NCI-H774 (cell line): ENCODE measurements around the gene MTA1.
A peak's percentile ranks its signal among the peaks of the same experiment; 100 is the strongest.

Experiments used
- DNase-seq: peaks from one replicate; lab custom pipeline; 2025; lab: John Stamatoyannopoulos, UW

Gene MTA1

DNA sequence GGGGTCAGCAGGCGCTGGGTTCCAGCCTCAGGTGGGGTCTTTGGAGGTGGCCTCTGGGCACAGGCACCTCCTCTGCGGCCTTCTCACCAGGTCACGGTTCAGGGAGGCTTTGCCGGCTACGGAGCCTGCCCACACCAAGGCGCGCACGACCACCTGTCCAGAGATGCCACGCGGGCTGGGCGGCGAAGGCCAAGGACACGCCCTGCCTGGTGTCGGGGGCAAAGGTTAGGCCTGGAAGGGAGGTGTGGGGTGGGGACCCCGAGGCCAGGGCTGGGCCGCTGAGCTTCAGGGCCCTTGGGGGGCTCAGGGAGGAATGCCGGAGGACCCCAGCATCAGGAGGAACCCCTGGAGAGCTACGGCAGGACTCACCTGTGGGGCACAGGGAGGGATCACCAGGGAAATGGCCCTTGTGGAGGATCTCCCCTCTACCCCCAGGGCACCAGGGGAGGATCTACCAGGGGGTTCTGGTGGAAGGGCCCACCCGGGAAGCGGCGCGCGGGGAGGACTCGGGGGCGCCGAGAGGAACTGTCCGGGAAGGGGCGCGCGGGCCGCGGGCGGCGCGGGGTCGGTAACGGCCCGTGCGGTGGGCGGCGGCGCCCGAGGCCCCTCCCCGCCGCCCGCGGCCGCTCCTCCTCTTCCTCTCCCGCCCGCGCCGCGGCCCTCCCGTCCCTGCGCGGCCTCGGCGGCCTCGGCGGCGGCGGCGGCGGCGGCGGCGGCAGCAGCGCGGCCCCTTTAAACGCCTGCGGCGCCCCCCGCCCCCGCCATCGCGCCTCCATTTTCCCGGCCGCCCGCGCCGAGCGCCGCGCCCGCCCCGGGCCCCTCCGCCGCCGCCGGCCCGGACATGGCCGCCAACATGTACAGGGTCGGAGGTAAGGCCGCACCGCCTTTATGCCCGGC, at the start of gene MTA1:
Gene MTA1, plus strand, starts transcription at position 633 of the 897 bp plus-strand sequence. Its CDS starts 209 bp downstream, at position 842.
- DNase-seq = peak; percentile 26

DNA sequence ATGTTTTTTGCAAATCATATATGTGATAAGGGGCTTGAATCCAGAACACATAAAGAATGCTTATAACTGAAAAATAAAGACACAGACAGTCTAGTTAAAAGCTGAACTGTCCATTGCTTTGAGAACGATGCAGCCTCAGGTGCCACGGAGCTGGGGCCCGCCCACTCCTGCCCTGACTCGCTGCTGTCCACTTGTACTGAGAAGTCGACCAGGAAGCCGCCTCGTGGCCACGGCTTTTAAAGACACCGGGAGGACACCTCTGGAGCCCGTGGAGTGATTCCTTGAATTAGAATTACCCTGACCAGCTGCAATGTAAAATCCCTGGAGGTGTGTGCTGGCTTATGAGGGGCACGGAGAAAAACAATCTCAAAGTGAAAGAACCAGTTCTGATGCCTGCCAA, 45.2 kb upstream of the MTA1 start:
- no peak for DNase-seq

DNA sequence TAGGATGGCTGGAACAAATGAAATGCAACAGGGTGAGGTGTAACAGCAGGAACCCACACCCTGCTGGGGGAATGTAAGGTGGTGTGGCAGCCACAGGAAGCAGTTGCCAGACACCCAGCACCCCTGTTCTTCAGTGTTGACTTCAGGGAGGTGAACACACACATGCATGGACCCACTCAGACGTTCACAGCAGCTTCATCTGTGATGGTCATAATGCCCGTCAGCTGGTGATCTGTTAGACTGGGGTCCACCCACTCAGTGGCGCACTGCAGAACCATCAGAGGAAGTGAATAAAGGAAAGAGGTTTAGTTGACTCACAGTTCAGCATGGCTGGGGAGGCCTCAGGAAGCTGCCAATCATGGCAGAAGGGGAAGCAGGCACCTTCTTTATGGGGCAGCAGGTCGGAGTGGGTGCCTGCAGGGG, 44.0 kb upstream of the MTA1 start:
- no peak for DNase-seq

DNA sequence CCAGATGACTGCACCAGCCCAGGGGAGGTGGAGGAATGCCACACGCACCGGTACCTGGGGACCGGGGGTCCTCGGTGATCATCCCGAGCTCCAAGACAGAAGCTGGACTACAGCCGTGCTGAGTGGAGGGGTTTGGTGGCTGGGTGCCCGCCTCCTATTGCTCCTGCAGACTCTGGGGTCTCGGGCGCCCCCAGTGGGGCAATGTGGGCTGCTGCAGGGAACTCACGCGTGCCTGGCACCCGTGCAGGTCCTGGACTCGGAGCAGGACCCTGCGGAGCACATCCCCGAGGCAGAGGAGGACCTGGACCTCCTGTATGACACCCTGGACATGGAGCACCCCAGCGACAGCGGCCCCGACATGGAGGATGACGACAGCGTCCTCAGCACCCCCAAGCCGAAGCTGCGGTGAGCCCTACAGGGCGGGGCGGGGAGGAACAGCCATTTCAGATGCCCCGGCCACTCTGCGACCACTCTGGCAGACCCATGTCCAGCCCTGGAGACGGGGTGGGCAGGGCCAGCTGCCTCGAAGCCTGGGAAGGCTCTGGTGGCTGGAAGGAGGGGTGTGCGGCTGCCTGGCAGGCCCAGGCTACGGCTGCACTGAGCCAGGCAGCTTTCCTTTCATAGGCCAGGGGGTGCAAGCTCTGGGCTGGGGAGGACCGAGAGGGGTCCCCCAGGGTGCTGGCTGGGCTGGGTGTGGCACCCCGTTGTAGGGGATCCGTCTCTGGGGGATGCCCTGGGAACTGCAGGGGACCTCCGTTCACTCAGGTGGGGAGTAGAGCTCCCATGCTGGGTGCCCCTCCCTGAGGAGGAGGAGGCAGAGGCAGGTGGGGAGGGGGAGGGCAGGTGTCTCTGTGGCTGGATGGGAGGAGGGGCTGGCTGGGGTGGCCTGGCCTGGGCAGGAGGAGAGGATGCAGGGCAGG, 42.8 kb upstream of the MTA1 start:
- no peak for DNase-seq

DNA sequence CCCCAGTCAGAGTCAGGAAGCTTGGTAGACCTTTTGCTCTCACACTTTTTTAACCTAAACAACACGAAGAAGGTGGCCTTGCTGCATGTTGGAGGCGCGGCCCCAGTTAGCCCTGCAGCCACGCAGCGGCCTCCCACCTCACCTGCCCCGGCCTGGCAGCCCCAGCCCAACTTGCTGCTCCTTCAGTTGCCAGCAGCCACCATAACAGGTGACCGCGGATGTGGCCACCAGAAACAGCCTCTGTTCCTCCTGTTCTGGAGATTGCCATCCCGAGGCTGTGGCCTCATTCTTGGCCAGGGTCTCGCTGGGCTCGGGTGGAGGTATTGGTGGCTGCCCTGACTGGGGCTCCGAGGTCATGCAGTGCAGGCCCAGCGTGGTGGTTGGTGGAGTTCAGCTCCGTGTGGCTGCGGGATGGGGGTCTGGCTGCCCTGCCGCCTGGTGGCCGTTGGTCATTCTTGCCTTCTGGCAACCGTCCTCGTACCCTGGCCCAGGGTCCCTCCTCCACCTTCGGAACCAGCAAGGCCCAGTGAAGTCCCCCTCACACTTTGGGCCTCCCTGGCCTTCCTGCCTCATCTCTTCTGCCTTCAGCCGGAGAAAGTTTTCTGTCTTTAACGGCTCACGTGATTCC, 42.0 kb upstream of the MTA1 start:
- no peak for DNase-seq

DNA sequence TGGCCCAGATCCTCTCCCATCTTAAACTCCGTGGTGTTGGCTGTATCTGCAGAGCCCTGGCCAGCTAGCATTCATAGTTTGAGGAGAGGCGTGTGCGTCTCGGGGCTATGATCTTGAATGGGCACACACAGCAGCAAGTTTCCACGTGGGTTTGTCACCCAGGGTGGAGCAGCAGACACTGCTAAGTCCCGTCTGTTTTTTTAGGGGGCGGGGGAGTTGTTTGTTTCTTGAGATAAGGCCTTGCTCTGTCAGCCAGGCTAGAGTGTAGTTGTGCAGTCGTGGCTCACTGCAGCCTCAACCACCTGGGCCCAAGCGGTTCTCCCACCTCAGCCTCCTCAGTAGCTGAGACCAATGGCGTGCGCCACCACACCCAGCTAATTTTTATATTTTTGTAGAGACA, 41.4 kb upstream of the MTA1 start:
- DNase-seq = no peak

DNA sequence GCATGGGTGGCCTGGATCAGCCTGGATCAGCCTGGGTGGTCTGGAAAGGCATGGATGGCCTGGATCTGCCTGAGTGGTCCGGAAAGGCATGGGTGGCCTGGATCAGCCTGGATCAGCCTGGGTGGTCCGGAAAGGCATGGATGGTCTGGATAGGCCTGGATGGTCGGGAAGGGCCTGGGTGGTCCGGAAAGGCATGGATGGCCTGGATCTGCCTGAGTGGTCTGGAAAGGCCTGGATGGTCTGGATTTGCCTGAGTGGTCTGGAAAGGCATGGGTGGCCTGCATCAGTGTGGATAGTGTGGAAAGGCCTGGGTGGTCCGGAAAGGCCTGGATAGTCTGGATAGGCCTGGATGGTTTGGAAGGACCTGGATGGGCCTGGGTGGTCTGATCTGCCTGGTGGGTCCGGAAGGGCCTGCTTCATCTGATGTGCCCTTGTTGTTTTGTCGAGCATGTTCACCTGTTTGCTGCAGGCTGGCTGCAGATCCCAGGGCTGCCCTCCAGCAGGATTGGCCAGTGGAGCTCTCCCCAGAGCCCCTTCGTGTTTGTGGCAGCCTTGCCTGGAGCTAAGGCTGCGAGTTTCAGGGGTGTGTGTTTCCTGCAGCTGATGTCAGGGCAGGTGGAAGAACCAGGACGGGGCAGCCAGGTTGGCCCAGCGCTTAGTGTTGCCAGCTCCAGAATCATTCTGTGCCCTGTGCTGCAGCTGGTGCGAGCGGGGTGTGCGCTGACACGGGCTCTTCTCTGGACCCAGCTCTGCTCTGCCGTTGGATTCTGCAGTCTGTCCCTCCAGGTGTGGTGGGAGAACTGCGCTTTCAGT, 40.5 kb upstream of the MTA1 start:
- no peak for DNase-seq

DNA sequence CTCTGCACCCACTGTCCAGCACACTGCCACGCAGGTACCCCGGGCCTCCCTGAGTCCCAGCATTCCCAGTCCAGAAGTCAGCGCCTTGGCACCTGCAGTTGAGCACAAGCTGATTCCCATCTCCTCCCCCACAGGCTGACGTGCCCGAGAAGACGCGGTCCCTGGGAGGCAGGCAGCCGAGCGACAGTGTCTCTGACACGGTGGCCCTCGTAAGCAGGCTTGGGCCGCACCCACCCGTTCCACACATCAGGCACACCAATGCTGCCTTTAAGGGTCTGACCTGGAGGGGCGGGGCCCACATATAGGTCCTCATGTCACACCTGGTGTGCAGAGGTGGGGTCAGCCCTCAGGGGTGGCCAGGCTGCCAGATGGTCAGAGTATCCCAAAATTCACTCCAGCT, 39.7 kb upstream of the MTA1 start:
- DNase-seq = no peak

DNA sequence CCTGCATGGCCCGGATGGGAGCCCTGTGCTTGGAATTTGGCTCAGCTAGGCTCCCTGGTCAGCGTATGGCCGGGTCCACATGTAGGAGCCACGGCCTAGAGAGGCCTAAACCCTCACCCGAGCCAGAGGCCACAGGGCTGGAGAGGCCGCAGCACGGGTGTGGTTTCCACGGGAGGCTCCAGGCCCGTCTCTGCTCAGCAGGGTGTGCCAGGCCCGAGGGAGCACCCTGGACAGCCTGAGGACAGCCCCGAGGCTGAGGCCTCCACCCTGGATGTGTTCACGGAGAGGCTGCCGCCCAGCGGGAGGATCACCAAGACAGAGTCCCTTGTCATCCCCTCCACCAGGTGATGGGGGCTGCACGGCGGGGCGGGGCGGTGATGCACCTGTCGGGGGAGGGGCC, 38.9 kb upstream of the MTA1 start:
- no peak for DNase-seq

DNA sequence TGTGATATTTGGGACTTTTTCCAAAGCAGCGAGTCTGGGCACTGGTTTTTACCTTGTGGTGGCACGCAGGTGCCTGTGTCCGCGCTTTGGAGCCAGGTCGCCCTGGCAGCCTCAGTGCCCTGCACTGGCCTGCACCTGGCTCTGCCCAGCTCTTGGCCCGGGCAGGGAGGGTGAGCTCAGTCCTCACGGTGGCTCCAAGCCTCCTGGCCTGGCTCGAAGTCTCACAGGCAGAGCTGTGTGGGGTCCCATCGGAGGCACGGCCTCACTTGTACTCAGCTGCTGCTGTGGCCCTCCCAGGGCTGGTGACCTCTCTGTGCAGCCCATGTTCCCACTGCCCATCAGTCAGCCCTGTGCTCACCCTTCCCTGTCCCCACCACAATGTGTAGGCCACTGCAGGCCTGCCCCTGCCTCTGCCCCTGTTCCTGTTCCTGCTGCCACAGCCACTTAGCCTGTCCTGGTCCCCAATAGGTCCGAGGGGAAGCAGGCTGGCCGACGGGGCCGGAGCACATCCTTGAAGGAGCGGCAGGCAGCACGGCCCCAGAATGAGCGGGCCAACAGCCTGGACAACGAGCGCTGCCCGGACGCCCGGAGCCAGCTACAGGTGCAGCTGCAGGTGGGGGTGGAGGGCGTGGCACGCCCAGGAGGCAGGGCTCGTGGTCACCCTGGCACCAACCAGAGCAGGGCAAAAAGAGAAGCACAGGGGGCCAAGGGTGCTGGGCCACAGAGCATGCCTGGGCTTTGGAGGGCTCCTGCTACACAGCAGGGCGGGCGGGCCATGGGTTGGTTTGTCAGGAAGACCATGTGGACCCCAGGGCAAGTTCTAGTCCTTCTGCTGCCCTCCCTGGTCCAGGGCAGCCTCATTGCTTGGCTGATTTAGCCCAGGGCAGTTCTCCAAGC, 37.9 kb upstream of the MTA1 start:
- DNase-seq = no peak

DNA sequence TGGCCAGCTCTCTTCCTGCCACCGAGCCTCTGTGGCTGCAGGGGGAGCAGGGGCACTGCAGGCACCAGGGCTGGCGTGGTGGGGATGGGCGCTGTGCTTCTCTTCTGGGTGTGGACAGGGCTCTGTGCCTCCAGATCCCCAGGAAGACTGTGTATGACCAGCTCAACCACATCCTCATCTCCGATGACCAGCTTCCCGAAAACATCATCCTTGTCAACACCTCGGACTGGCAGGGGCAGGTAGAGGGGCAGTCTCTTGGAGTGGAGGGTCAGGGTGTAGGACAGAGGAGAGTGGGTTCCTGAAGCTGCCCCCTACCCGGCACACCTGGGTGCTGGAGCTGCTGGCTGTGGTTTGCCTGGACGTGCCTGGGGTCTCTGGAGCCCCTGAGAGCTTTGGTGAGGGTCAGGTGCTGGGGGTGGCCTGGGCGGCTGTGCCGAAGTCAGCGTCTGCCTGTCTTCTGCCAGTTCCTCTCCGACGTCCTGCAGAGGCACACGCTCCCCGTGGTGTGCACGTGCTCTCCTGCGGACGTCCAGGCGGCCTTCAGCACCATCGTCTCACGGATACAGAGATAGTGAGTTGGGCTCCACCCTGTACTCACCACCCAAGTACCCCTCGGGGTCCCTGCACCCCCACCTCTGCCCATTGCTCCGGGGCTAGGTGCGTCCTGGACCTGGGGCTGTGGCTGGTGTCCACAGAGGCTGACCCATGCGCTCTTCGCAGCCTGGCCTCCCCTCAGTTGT, 37.1 kb upstream of the MTA1 start:
- DNase-seq = no peak

DNA sequence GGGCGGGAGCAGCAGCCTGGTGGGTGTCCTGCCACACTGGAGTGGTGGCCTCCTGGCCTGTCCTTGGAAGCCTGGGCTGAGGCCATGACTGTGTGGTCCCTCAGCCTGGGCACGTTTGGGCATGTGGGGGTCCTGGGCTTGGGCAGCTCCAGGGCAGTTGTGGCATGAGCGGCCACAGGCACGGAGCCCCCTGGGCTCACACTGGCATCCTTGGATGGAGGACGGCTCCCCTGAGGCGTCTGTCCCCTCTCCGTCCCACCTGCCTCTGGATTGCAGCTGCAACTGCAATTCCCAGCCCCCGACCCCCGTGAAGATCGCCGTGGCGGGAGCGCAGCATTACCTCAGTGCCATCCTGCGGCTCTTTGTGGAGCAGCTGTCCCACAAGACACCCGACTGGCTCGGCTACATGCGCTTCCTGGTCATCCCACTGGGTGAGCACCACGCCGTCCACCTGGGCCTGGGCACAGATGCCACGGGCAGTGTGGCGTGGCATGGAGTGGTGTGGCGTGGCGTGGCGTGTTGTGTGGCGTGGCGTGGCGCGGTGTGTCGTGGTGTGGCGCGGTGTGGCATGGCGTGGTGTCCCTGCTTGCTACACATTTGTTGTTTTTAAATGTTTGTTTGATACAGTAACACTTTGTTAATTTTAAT, 36.4 kb upstream of the MTA1 start:
- no peak for DNase-seq

DNA sequence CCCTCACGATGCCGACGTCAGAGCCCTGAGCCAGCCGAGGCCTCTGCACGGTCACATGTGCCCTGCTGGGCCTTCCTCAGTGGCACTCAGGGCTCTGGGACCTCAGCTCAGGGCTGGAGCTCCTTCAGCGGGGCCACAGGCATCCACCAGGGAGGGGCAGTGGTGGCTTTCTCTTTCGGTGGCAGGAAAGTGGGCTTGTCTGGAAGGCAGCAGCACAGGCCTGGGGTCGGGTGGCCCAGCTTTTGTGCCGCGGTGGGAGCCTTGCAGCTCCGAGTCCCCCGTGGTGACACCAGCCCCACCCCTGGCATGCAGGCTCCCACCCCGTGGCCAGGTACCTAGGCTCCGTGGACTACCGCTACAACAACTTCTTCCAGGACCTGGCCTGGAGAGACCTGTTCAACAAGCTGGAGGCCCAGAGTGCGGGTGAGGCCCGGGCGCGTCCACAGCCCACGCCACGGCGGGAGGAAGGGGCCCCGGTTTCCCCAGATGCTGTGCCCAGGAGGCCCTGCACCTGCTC, 35.5 kb upstream of the MTA1 start:
- DNase-seq = no peak

DNA sequence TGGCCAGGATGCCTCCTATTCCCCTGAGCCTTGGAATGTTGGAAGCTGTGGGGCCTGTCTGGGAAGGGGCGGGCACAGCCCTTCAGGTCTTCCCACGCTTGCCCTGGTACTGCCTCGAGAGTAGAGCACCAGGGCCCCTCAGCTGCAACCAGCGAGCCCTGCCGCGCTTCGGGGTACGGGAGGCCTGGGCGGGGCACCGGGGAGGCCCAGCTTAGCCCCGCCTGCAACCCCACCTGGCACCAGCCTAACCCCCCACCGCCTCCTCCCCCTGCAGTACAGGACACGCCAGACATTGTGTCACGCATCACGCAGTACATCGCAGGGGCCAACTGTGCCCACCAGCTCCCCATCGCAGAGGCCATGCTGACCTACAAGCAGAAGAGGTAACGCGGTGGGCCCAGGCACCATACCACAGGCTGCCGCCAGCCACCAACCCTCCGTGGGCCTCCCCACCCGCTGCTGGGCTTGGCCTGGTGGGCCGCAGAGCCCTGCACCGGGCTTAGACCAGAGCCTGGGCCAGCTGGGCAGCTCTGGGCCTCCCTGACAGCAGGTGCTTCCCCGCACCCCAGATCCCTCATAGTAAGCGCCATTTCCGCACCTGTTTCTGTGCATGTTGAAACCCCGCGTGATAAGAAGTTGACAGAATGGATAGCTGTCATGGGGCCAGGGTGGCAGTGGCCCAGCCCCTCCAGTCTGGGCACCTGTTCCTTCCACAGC, 34.9 kb upstream of the MTA1 start:
- DNase-seq = no peak

DNA sequence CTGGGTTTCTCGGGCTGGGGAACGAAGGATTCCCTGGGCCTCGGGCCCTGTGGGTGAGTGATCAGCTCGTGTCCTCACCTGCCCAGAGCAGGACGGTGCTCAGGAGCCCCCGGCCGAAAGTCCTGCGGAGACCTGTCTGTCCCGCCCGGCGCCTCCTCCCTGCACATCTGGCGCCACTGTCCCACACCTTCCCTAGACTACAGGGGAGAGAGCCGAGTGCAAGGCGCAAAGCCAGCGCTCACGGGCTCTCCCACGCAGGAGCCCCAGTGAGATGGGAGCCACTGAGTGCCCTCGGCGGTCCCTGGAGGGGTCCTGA, 34.3 kb upstream of the MTA1 start:
- no peak for DNase-seq

DNA sequence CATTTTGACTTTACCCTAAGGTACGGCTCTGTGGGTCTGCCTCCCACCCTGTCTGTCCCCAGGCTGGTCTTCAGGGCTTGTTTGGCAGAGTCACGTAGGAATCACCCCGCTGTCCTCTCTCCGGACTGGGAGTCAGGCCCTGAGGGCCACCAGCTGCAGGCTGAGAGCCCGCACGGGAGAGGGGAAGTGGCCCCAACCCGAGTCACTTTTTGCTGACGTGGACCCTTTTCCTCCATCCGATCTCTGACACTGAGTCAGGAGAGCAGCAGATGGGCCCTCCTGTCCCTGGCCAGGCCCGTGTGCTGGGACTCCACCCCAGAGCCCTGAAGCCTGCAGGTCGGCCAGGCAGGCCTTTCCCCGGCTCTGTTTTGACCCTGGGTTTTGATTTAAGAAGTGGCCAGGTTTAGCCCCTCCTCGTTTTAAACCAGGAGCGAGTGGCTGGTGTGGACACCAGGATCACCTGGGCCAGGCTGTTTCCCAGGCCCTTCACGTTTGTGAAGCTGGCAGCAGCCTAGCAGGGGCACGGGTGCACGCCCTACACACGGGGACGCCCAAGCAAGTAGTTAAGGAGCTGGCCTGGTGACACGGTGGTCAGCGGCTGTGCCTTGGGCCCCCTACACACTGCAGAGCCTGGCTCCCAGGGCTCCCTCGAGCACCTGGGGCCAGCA, 33.8 kb upstream of the MTA1 start:
- no peak for DNase-seq

DNA sequence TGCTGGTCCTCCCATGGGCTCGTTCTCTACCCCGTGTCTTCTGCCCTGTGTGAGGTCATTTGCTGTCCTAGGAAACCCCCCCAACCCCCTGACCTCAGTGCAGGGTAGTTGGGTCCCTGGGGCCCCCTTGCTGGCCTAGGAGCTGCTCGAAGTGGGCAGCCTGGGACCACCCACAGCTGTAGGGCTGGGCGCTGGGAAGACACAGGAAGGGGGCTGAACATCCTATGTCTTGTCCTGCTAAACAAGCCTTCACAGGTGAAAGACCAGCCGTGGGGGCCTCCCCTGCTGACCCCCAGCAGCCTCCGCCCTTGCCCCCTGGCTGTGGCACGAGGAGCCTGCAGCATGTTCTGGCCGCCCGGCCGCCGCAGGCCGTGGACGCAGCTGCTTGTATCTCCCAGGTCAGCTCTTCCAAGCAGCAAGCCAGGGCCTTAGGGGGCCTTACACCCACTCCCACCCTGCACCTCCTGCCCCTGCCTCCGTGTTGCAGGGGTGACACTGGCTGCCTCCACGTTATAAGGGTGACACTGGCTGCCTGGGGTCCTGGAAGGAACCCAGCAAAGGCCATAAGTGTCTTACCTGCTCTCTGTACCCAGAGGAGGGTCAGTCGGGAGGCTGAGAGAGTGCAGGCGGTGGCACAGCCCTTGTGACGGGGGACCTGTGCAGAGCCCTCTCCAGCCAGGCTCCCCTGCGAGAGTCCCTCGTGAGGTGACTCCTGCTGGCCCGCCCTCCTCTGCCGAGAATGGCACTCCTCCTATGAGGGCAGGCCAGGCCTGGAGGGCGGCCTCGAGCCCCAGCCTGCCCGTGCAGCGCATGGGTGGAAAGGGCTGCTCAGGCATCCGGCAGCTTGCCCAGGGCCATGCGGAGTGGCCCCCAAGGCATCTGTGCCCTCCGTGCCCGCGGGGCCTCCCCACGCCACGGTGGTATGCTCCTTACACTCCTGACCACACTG, 32.8 kb upstream of the MTA1 start:
- DNase-seq = no peak
